A673 (cell line): ENCODE data around the gene HOXA9. TPM values are rescaled to one million over a fixed set of nuclear protein-coding genes. Genes with fewer than 3 reads are reported as not detected.

ENCODE experiments used
- BruUV-seq: library from RNA; stranded (reverse); fragments of 400-500 nt; replicated peaks from 2 replicates; lab custom pipeline; 2021; lab: Mats Ljungman, UMichigan
- CTCF ChIA-PET: fragments of 300-600 bp; sonication (Branson Sonifier 250); formaldehyde crosslinking; loops from one replicate; lab custom pipeline; 2022; ENCODE audit warnings: antibody characterized with exemption; lab: Charles Lee
- POLR2A ChIA-PET: fragments of 300-600 bp; sonication (Branson Sonifier 250); formaldehyde crosslinking; loops from one replicate; lab custom pipeline; 2022; ENCODE audit warnings: antibody characterized with exemption; ENCODE audit not compliant: low non-redundant PET; lab: Charles Lee
- DNase-seq: peaks from one replicate; pipeline ENCODE4 v3.0.0-alpha.2; 2015; ENCODE audit warnings: low spot score
- H3K27ac ChIP-seq: fragments of 200-600 bp; sonication (generic); 2 replicates; pipeline ENCODE4 v1.5.1; 2016; ENCODE audit warnings: mixed run types, low read depth, mild to moderate bottlenecking, mixed read lengths, antibody characterized with exemption, low read length; ENCODE audit not compliant: poor library complexity, severe bottlenecking
- H3K27me3 ChIP-seq: fragments of 200-600 bp; sonication (generic); replicated peaks from 2 replicates; pipeline ENCODE4 v1.6.1; 2017; ENCODE audit warnings: mixed run types, low read depth, mild to moderate bottlenecking, mixed read lengths, antibody characterized with exemption, low read length; ENCODE audit not compliant: insufficient read depth, poor library complexity
- H3K36me3 ChIP-seq: fragments of 200-600 bp; sonication (generic); 2 replicates; pipeline ENCODE4 v1.6.1; 2016; ENCODE audit warnings: mixed run types, mild to moderate bottlenecking, mixed read lengths, antibody characterized with exemption, low read length; ENCODE audit not compliant: insufficient read depth, poor library complexity, severe bottlenecking
- H3K4me1 ChIP-seq: fragments of 200-600 bp; sonication (generic); 2 replicates; pipeline ENCODE4 v1.6.1; 2017; ENCODE audit warnings: mixed run types, mild to moderate bottlenecking, mixed read lengths, antibody characterized with exemption, low read length; ENCODE audit not compliant: insufficient read depth, poor library complexity, severe bottlenecking
- H3K4me3 ChIP-seq: fragments of 200-600 bp; sonication (generic); 2 replicates; pipeline ENCODE4 v1.5.1; 2016; ENCODE audit warnings: low read depth, mixed run types, mild to moderate bottlenecking, mixed read lengths, low read length; ENCODE audit not compliant: poor library complexity, severe bottlenecking
- H3K9me3 ChIP-seq: fragments of 200-600 bp; sonication (generic); 2 replicates; pipeline ENCODE4 v1.6.1; 2016; ENCODE audit warnings: mixed run types, low read depth, mild to moderate bottlenecking, mixed read lengths, antibody characterized with exemption, low read length; ENCODE audit not compliant: poor library complexity, severe bottlenecking
- CTCF ChIP-seq: fragments of 300-800, 200-600 bp; sonication (generic); conservative IDR thresholded peaks from 2 replicates; pipeline ENCODE4 v1.5.1; 2017; ENCODE audit warnings: low read depth, mild to moderate bottlenecking, antibody characterized with exemption, low read length, moderate library complexity, mixed read lengths
- EZH2 ChIP-seq: fragments of 200-600 bp; sonication (generic); IDR thresholded peaks from 2 replicates; pipeline ENCODE4 v1.6.1; 2017; ENCODE audit warnings: borderline replicate concordance, low read depth, mild to moderate bottlenecking, mixed read lengths, antibody characterized with exemption, low read length; ENCODE audit not compliant: poor library complexity, severe bottlenecking
- intact Hi-C: fragments of 100-400 bp; cut with micrococcal nuclease; formaldehyde crosslinking; loops from one replicate; pipeline ENCODE4 v1.10.0; 2022; ENCODE audit not compliant: unreplicated experiment
- total RNA-seq: library from RNA; stranded (reverse); gene quantifications from 2 replicates; pipeline ENCODE4 v1.2.3, GENCODE V29; 2021

Gene HOXA9
- total RNA-seq, 1 experiment from 2014 or later = not detected

DNA sequence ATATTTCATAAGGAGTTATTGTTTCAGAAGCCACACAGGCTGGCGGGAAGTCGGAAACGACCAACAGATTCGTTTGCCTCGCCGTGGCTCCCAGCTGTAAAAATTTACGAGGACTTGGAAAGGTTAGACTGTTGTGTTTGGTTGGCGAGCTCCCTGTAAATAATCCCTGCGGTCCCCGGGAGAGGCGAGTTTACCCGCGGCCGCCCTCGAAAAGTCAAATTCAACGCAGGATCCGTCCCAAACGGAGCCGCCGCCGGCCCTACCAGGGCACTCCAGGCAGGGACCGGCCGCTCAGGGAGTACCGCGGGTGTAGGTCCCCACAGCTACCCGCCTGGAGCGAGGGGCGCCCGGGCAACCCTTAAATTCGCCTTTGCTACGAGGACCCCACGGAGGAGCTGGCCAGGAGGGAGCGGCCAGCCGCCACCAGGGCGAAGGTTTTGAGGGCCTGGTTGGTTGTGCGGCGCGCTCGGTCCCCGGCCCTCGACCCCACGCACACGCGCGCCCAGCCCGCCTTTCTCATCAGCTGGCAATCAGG, 726 bp upstream of the HOXA9 start:
- ChIA-PET POLR2A (no interaction called here), CTCF (no interaction called here)
- no peaks in the 10 kb centered on the region for H3K4me1 ChIP-seq
- BruUV-seq = no TSS peak
- no peaks in the 10 kb centered on the region for H3K36me3 ChIP-seq
- no peaks in the 10 kb centered on the region for H3K9me3 ChIP-seq
- H3K27ac ChIP-seq = no peak overlapping the region
- DNase-seq = no peak
- H3K27me3 ChIP-seq = peaks cover 75% of the 10 kb centered on the region
- H3K4me3 ChIP-seq = no peak overlapping the region
- intact Hi-C loops = loop anchor here (10.0 kb wide), 1 partner anchor 1271 kb away; no protein-coding TSS in a partner anchor
- TF ChIP-seq EZH2 (no peak), CTCF (no peak)

- BruUV-seq = no TSS peak
- H3K4me3 ChIP-seq = no peak overlapping the region
- POLR2A ChIA-PET = no interaction called here
Observed at GRCh38 chr7:27164367-27165088, 809 bp downstream of the HOXA9 start.

DNA sequence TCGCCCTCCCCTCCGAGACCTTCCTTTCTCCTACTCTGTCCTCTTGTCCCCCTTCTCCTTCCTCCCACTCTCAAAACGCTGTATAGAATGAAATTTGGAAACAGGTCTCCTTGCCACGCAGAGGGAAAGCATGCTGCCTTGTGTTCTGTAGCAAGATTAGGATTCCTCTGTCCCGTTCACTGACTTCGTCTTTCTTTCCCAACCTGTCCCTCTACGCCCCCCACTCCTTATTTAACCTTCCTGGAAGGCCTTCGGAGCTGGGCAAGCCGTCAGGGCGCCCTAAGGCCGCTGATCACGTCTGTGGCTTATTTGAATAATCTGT, 1.3 kb downstream of the HOXA9 start:
- Histone ChIP-seq H3K9me3 (no peaks in the 10 kb centered on the region), H3K4me3 (no peak overlapping the region), H3K36me3 (no peaks in the 10 kb centered on the region), H3K27me3 (peaks cover 62% of the 10 kb centered on the region), H3K27ac (no peak overlapping the region), H3K4me1 (no peaks in the 10 kb centered on the region)
- intact Hi-C loops = loop anchor here (5.0 to 10.0 kb wide), 2 partner anchors 797 to 1269 kb away; no protein-coding TSS in a partner anchor
- CTCF ChIA-PET = no interaction called here
- TF ChIP-seq EZH2 (no peak), CTCF (no peak)
- no peak for DNase-seq
- BruUV-seq = no TSS peak
- POLR2A ChIA-PET = no interaction called here

More at GRCh38 chr7:27164367-27165088, 809 bp downstream of the HOXA9 start:
- Histone ChIP-seq H3K27ac (no peak overlapping the region), H3K4me1 (no peaks in the 10 kb centered on the region), H3K9me3 (no peaks in the 10 kb centered on the region), H3K27me3 (peaks cover 65% of the 10 kb centered on the region), H3K36me3 (no peaks in the 10 kb centered on the region)
- TF ChIP-seq EZH2 = no peak
- no peak for TF ChIP-seq CTCF
- intact Hi-C loops = loop anchor here (5.0 to 10.0 kb wide), 2 partner anchors 797 to 1270 kb away; no protein-coding TSS in a partner anchor
- CTCF ChIA-PET = no interaction called here
- DNase-seq = no peak
